Measurements from ENCODE around the gene LDHAL6A. TPM values are rescaled to one million over a fixed set of nuclear protein-coding genes. Genes with fewer than 3 reads are reported as not detected.
A peak's percentile ranks its signal among the peaks of the same experiment; 100 is the strongest.

Gene LDHAL6A
- total RNA-seq, 2 experiments from 2014 or later: 0.15 TPM; not detected in 1

DNA sequence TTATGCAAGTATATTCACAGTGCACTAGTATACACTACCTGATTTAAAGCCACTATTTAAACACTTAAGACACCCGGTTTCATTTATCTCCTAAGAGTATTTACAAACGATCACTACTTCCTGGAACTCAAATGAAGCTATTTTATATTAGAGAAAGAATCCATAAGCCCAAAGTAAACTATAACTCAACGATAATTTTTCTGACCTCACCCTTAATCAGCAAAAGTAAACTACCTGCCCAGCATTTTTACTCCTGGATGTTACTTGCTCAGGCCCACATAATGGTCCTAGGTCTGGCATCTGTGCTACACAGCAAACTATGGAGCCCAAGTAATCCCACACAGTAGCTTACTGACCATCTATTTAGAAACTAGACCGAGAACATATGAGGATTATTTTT is 37.7 kb downstream of the LDHAL6A start:
- Mint-ChIP-seq H3K4me1 (no peaks in the 10 kb centered on the region), H3K36me3 (ENCODE audit: low read depth) (peaks cover 28% of the 10 kb centered on the region)
- CTCF ChIA-PET: no interaction called here

DNA sequence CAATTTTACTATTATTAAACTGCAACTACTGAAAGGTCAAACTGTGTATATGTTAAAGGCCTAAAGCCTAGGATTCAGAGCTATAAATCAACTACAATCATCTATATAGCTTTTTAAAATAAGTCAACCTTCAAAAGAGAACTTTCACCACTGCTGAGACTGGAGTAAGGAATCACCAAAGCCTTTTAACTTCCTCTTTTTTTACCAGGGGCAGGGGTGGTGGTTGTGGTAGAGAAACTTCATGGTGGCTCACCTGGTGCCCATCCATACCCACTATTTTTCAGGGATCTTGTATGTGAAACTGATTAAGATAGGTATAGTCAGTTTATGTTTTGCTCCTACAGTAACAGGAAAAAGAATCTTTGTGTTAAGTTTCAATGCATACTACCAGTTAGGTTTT is 39.6 kb downstream of the LDHAL6A start:
- POLR2A ChIA-PET: no interaction called here
- Mint-ChIP-seq H3K27me3 (no peaks in the 10 kb centered on the region), H3K9me3 (no peaks in the 10 kb centered on the region), H3K4me1 (no peaks in the 10 kb centered on the region), H3K36me3 (ENCODE audit: low read depth) (peaks cover 34% of the 10 kb centered on the region), H3K27ac (no peak overlapping the region), H3K4me3 (no peak overlapping the region)
- CTCF ChIA-PET: no interaction called here
- no peak for DNase-seq

More for the DNA sequence above, 37.7 kb downstream of the LDHAL6A start:
- no peak overlapping the region for H3K4me3 Mint-ChIP-seq
- no peaks in the 10 kb centered on the region for H3K27me3 Mint-ChIP-seq
- no peak overlapping the region for H3K27ac Mint-ChIP-seq
- no peaks in the 10 kb centered on the region for H3K9me3 Mint-ChIP-seq
- no peak for DNase-seq
- POLR2A ChIA-PET: no interaction called here

DNA sequence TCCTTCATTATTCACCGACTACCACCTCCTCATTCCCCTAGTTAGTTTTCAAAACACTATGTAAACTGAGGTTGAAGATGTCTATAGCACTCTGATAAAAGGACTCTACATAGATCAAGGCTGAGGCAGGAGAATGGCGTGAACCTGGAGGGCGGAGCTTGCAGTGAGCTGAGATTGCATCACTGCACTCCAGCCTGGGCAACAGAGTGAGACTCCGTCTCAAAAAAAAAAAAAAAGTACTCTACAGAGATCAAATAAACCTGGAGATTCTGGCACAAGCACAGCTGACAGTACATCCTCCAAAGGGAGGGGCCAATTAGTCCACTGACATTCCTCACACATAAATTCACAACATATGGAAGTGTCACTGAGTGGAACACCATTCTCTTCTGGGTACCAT is 40.0 kb downstream of the LDHAL6A start:
- no peak for DNase-seq
- H3K4me3 Mint-ChIP-seq: no peak overlapping the region
- ChIA-PET CTCF (no interaction called here), POLR2A (no interaction called here)
- H3K36me3 Mint-ChIP-seq (ENCODE audit: low read depth): peaks cover 34% of the 10 kb centered on the region
- no peaks in the 10 kb centered on the region for H3K4me1 Mint-ChIP-seq
- H3K9me3 Mint-ChIP-seq: no peaks in the 10 kb centered on the region
- no peaks in the 10 kb centered on the region for H3K27me3 Mint-ChIP-seq
- H3K27ac Mint-ChIP-seq: no peak overlapping the region

DNA sequence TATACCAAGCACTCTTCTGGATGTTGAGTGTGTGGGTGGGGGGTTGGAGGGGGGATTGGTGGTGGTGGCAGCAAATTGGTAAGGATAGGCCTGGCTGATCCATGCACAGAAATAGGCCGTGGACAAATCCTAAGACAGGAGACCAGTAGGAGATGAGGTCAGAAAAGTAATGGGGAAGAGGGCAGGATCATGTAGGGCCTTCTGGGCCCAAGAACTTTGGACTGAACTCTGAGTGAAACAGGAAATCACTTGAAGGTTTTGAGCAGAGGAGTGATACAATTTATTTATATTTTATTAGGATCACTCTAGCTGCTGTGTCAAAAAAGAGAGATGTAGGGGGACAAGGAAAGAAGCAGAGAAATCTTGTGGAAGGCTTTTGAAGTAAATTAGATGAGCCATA is 42.4 kb downstream of the LDHAL6A start:
- POLR2A ChIA-PET: no interaction called here
- CTCF ChIA-PET: no interaction called here
- no peak for DNase-seq
- Mint-ChIP-seq H3K36me3 (ENCODE audit: low read depth) (peaks cover 55% of the 10 kb centered on the region), H3K4me1 (peaks cover 2% of the 10 kb centered on the region), H3K9me3 (no peaks in the 10 kb centered on the region), H3K27ac (no peak overlapping the region), H3K27me3 (no peaks in the 10 kb centered on the region), H3K4me3 (no peak overlapping the region)

DNA sequence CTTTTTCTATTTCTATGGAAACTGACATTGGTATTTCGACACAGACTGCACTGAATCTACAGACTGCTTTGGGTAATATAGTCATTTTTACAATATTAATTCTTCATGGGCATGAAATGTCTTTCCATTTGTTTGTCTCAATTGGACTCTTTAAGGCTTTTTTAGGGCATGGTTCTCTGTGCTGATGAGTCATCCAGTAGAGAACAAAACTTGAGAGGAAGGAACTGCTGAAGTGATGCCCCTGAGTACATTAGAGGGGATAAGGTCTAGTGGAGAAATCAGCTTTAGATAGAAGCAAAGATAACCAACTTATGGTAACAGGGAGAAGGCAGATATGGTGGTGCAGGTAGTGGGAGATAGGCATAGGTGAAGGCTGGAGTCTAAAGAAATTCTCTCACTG is 46.0 kb downstream of the LDHAL6A start:
- H3K36me3 Mint-ChIP-seq (ENCODE audit: low read depth): peaks cover 52% of the 10 kb centered on the region
- H3K27ac Mint-ChIP-seq: no peak overlapping the region
- CTCF ChIA-PET: no interaction called here
- POLR2A ChIA-PET: no interaction called here
- H3K4me1 Mint-ChIP-seq: peaks cover 2% of the 10 kb centered on the region
- H3K9me3 Mint-ChIP-seq: no peaks in the 10 kb centered on the region
- no peak for DNase-seq
- H3K27me3 Mint-ChIP-seq: no peaks in the 10 kb centered on the region
- H3K4me3 Mint-ChIP-seq: no peak overlapping the region

DNA sequence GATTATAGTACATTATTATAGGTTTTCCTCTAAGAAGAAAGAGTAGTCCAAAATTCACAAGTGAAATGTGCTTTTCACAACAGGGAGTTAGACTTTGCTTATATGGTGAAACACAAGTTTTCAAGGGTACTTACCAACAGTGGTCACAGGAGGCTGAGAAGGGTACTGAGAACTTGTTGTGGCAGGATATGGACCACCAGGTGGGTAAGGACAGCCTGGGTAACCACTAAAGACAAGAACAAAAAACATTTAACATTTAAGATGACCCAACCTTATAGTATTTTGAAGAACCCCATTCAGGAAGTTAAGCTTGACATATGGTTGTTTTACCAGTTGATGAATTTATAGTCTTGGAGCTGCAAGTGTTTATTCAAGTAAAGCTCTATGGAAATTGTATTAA is 46.7 kb downstream of the LDHAL6A start:
- DNase-seq: no peak
- Mint-ChIP-seq H3K4me3 (no peak overlapping the region), H3K36me3 (ENCODE audit: low read depth) (peaks cover 58% of the 10 kb centered on the region), H3K27ac (no peak overlapping the region), H3K27me3 (no peaks in the 10 kb centered on the region), H3K4me1 (peaks cover 2% of the 10 kb centered on the region), H3K9me3 (no peaks in the 10 kb centered on the region)
- POLR2A ChIA-PET: no interaction called here
- CTCF ChIA-PET: no interaction called here

DNA sequence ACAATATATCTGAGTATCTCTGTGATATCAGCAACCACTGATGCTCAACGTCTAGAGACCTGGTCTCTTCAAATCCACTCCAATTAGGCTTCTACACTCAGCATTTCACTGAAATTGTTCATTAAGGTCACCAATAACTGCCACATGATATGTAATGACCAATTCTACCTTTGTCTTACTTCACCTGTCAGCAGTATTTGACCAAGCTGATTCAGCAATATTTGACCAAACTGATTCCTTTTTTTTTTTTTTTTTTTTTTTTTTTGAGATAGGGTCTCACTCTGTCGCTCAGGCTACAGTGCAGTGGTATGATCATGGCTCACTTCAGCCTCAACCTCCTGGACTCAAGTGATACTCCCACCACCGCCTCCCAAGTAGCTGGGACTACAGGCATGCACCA is 65.5 kb downstream of the LDHAL6A start:
- DNase-seq: no peak
- Mint-ChIP-seq H3K4me1 (peaks cover 24% of the 10 kb centered on the region), H3K4me3 (no peak overlapping the region), H3K36me3 (ENCODE audit: low read depth) (peaks cover 22% of the 10 kb centered on the region), H3K27me3 (no peaks in the 10 kb centered on the region), H3K27ac (no peak overlapping the region), H3K9me3 (no peaks in the 10 kb centered on the region)
- CTCF ChIA-PET: interaction anchor here (0.6 kb wide), 1 partner anchor 36 kb away, joined by 4 read pairs; no protein-coding TSS in a partner anchor
- POLR2A ChIA-PET: no interaction called here

DNA sequence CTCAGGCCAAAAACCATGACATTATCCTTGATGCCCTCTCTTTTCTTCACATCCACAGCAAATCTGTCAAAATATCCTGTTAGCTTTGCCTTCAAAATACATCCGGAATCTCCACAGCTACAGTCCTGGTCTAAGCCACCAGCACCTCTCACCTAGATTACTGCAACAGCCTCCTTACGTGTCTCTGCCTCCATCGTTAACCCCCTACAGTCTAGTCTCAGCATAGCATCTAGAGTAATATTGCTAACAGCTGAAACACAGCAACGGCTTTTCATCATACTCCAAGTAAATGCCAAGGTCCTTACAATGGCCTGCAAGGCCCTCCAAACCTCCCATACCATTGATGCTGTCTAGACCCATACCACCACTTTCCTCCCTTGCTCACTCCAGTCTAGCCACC is 66.7 kb downstream of the LDHAL6A start:
- H3K36me3 Mint-ChIP-seq (ENCODE audit: low read depth): peaks cover 22% of the 10 kb centered on the region
- CTCF ChIA-PET: interaction anchor here (0.8 to 1.0 kb wide), 2 partner anchors 14 to 407 kb away, joined by 3 to 4 read pairs; no protein-coding TSS in a partner anchor
- H3K27me3 Mint-ChIP-seq: no peaks in the 10 kb centered on the region
- no peak overlapping the region for H3K27ac Mint-ChIP-seq
- H3K9me3 Mint-ChIP-seq: no peaks in the 10 kb centered on the region
- DNase-seq: no peak
- H3K4me3 Mint-ChIP-seq: no peak overlapping the region
- POLR2A ChIA-PET: no interaction called here
- H3K4me1 Mint-ChIP-seq: peaks cover 28% of the 10 kb centered on the region

DNA sequence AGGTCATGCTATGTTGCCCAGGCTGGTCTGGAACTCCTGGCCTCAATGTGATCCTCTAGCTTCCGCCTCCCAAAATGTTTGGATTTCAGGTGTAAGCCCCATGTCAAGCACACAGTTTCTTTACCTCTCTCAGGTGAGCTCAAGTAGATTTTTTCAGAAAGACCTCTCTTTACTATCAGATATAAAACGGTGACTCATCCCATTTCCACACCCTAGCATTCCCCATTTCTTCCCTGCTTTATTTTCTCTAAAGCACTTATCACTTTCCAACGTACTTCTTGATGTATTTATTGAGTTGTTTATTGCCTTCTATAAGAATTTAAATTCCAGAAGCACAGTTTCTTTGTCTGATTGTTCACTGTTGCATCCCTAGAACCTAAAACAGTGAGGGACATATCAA is 67.4 kb downstream of the LDHAL6A start:
- CTCF ChIA-PET: interaction anchor here (0.8 to 1.0 kb wide), 3 partner anchors 10 to 408 kb away, joined by 3 to 4 read pairs (median 3); no protein-coding TSS in a partner anchor
- Mint-ChIP-seq H3K27ac (no peak overlapping the region), H3K9me3 (no peaks in the 10 kb centered on the region), H3K27me3 (no peaks in the 10 kb centered on the region), H3K4me1 (peaks cover 33% of the 10 kb centered on the region), H3K36me3 (ENCODE audit: low read depth) (peaks cover 22% of the 10 kb centered on the region), H3K4me3 (no peak overlapping the region)
- POLR2A ChIA-PET: no interaction called here
- no peak for DNase-seq

DNA sequence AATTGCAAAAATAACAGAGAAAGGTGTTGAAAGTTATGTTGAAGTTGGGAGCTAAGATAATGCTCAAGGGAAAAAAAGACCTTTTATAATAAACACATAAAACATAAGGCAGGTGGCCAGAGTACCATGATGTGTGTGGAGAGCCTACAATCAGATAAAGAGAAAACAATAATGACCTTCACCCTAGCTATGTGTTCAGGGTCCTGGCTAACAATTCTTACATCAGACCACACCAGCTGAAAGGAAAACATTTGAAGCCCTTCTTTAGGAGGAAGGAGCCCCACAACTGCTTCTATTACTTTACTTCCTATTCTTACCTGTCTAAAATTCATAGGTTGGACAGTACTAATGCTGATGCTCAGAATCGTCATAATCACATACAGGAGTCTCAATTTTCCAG is 68.6 kb downstream of the LDHAL6A start:
- DNase-seq: no peak
- no peak overlapping the region for H3K27ac Mint-ChIP-seq
- ChIA-PET POLR2A (no interaction called here), CTCF (no interaction called here)
- no peaks in the 10 kb centered on the region for H3K27me3 Mint-ChIP-seq
- no peak overlapping the region for H3K4me3 Mint-ChIP-seq
- H3K36me3 Mint-ChIP-seq (ENCODE audit: low read depth): peaks cover 26% of the 10 kb centered on the region
- H3K4me1 Mint-ChIP-seq: peaks cover 40% of the 10 kb centered on the region
- H3K9me3 Mint-ChIP-seq: no peaks in the 10 kb centered on the region

DNA sequence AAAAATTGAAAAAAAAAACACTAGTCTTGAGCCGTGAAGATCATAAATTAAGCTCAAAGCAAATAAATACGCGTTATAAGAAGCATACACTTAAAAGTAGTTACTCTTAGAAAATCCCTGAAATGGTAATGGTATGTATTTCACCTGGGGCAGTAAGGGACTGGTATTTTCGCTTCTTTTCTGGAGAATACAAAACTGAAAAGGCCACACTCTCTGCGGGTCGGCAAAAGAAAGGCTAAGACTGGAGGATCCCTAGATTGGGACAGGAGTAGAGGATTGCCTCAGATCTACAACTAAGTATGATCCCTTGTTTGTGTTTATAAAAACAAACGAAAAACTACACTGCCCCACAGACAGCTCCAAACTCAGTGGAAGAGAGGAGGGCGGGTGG is 70.5 kb downstream of the LDHAL6A start:
- Mint-ChIP-seq H3K4me1 (peaks cover 42% of the 10 kb centered on the region), H3K27me3 (no peaks in the 10 kb centered on the region), H3K36me3 (ENCODE audit: low read depth) (peaks cover 26% of the 10 kb centered on the region), H3K9me3 (no peaks in the 10 kb centered on the region), H3K4me3 (peak overlapping the region; percentile 97), H3K27ac (peak overlapping the region; percentile 99)
- no peak for DNase-seq
- CTCF ChIA-PET: interaction anchor here (0.9 to 1.7 kb wide), 6 partner anchors 10 to 238 kb away, joined by 3 to 13 read pairs (median 6); no protein-coding TSS in a partner anchor
- POLR2A ChIA-PET: interaction anchor here (0.6 to 0.7 kb wide), 2 partner anchors 142 to 252 kb away, joined by 3 to 4 read pairs; no protein-coding TSS in a partner anchor

DNA sequence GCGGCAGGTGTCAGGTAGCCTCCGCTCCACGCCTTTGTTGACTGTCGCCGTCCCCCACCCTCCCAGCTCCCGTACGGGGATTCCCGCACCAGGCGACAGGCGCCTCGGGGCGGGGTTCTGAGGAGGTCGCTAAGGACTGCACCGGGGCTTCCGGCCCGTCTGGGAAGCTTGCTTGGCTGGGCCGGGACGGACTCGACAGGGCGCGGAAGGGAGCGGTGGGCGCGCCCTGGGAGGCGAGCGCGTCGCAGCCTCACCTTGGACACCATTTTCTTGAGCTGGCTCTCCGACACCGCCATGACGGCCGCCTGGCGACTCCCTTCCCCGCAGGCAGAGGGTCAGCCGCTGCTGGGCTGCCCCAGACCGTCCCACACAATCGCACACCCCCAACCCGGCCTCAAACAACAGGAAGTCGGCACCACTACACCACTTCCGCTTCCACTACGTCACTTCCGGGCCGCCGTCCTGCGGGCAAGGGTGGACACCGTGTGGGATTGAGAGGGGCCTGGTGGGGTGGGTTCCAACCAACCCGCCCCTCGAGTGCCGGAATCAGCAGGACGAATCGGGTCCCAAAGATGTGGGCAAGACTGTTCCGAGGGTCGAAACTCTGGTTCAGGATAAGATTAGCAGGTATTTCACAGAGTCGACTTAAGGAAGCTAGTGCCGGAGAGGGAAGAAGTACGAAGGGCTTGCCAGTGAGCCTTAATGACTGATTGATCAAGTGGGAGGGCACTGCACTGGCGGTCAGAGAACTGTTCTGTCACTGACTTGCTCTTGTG is 71.1 kb downstream of the LDHAL6A start, which contains the start of gene TSG101:
TSS of gene TSG101 (minus strand) at position 422 of the 776 bp plus-strand sequence. CDS start at position 296, 126 bp downstream.
- H3K27ac Mint-ChIP-seq: peak within 1 kb of the TSS; percentile 99
- H3K4me1 Mint-ChIP-seq: peaks cover 42% of the 10 kb centered on the region
- peaks cover 26% of the 10 kb centered on the region for H3K36me3 Mint-ChIP-seq (ENCODE audit: low read depth)
- H3K27me3 Mint-ChIP-seq: no peaks in the 10 kb centered on the region
- peak; percentile 93 for DNase-seq
- H3K9me3 Mint-ChIP-seq: no peaks in the 10 kb centered on the region
- ChIA-PET POLR2A (interaction anchor here (0.6 to 0.7 kb wide), 3 partner anchors 108 to 251 kb away, joined by 3 to 6 read pairs (median 4); partner anchors contain the start of gene SPTY2D1), CTCF (interaction anchor here (0.9 to 1.7 kb wide), 6 partner anchors 9 to 238 kb away, joined by 3 to 13 read pairs (median 6); no protein-coding TSS in a partner anchor)
- peak within 1 kb of the TSS; percentile 97 for H3K4me3 Mint-ChIP-seq

DNA sequence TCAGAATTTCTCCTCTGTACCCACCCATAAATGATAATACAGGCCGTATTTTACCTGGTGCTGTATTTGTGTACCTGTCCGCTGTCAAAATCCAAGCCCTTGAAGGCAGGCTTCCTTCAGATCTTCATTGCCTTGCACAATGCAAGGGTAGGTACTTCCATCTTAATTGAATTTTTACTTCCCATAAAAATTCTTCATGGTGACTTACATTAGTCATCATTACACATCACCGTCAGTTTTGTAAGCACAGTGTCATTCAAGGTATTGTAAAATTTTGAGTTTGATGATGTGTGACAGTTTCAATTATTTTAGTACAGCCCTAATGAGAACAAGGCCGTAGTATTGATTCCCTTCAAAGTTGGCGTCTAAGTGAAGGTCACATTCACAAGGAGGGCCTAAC is 71.9 kb downstream of the LDHAL6A start:
- Mint-ChIP-seq H3K4me3 (peak overlapping the region; percentile 97), H3K9me3 (no peaks in the 10 kb centered on the region), H3K27ac (peak overlapping the region; percentile 99), H3K4me1 (peaks cover 37% of the 10 kb centered on the region), H3K36me3 (ENCODE audit: low read depth) (peaks cover 19% of the 10 kb centered on the region), H3K27me3 (no peaks in the 10 kb centered on the region)
- ChIA-PET POLR2A (interaction anchor here (0.7 kb wide), 2 partner anchors 107 to 206 kb away, joined by 3 to 6 read pairs; partner anchors contain the start of gene SPTY2D1), CTCF (no interaction called here)
- no peak for DNase-seq

Data from activated CD4-positive, alpha-beta T cell treated with anti-CD3 and anti-CD28 coated beads, Interleukin-2, amount 10 ng/mL, durations not matched to agents 7 days and 5 days (primary cell).